Activated CD4-positive, alpha-beta memory T cell treated with anti-CD3 and anti-CD28 coated beads for 36 hours (primary cell): ENCODE measurements around the gene C10orf88. TPM values are rescaled to one million over a fixed set of nuclear protein-coding genes. Genes with fewer than 3 reads are reported as not detected.
"Not testable (repeated sequence)": the region's sequence is repeated elsewhere in the genome, so short reads cannot be mapped to it uniquely, and the experiment has no call there.

ENCODE experiments used
- CTCF ChIA-PET: fragments of 350-600 bp; sonication (Branson Sonifier 250); formaldehyde crosslinking; loops from one replicate; lab custom pipeline; 2021; ENCODE audit warnings: antibody characterized with exemption, inconsistent platforms; lab: Charles Lee
- POLR2A ChIA-PET: fragments of 350-600 bp; sonication (Branson Sonifier 250); formaldehyde crosslinking; loops from one replicate; lab custom pipeline; 2021; ENCODE audit warnings: antibody characterized with exemption; lab: Charles Lee
- DNase-seq: peaks from one replicate; pipeline ENCODE4 v3.0.0-alpha.2; 2020
- H3K27ac Mint-ChIP-seq: one replicate; pipeline ENCODE4 v1.8.0; 2021; ENCODE audit warnings: mixed read lengths
- H3K27me3 Mint-ChIP-seq: one replicate; pipeline ENCODE4 v1.8.0; 2021; ENCODE audit warnings: mixed read lengths
- H3K36me3 Mint-ChIP-seq: one replicate; pipeline ENCODE4 v1.8.0; 2021; ENCODE audit warnings: mixed read lengths
- H3K4me1 Mint-ChIP-seq: one replicate; pipeline ENCODE4 v1.8.0; 2021; ENCODE audit warnings: low read depth, mixed read lengths
- H3K4me3 Mint-ChIP-seq: one replicate; pipeline ENCODE4 v1.8.0; 2021; ENCODE audit warnings: mild to moderate bottlenecking, mixed read lengths
- H3K9me3 Mint-ChIP-seq: one replicate; pipeline ENCODE4 v1.8.0; 2021; ENCODE audit warnings: mixed read lengths
- intact Hi-C: fragments of 100-400 bp; cut with micrococcal nuclease; formaldehyde crosslinking; loops from one replicate; pipeline ENCODE4 v1.15.1; 2023
- total RNA-seq, 2 experiments: library from RNA; stranded (reverse); gene quantifications; one replicate each; pipeline ENCODE4 v1.2.3, GENCODE V29; 2021

Gene C10orf88
- total RNA-seq, 2 experiments from 2014 or later: 8.3 to 9.2 TPM

DNA sequence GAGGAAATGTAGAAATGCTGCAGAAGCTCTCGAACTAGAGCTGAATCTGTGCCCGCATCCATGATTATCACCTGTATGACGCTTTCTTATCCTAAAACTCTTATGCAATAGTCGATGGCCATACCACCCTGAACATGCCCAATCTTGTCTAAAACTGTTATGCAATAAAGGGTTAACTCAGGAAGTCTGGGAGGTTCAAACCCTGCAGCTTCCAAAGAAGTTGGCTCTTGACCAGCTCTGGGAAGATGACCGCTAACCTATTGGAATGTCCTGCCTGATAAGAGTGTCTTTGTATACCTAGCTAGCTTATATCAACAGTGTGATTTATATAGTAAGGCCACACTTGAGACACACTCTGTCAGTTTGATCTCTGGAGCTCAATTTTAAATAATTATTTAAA lies 3.4 kb upstream of the C10orf88 start:
- POLR2A ChIA-PET: no interaction called here
- no peak for DNase-seq
- Mint-ChIP-seq H3K4me1 (peaks cover 25% of the 10 kb centered on the region), H3K9me3 (no peaks in the 10 kb centered on the region), H3K27ac (no peak overlapping the region), H3K4me3 (no peak overlapping the region), H3K36me3 (peaks cover 8% of the 10 kb centered on the region), H3K27me3 (peaks cover 7% of the 10 kb centered on the region)
- intact Hi-C loops: no loop called here
- CTCF ChIA-PET: interaction anchor here (1.4 kb wide), 1 partner anchor 22 kb away, joined by 10 read pairs; the partner anchor contains the start of gene PSTK

DNA sequence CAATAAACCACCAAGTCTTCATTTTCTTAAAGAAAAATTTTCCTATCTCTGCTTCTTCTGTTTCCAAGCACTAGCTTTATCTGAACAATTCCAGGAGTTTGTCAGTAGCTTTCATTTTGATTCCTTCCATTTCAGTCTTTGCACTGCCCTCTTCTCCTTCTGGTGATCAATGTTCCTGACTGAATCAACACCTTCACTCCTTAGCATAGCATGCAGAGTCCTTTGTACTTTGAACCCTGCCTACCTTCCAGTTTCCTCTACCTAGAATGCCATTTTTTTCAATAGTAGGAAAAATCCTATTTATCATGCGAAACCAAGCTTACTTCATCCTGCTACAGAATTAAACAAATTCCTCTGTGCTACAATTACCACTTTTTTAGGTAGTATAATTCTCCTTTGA lies 1.9 kb upstream of the C10orf88 start:
- no peak for DNase-seq
- peaks cover 12% of the 10 kb centered on the region for H3K36me3 Mint-ChIP-seq
- POLR2A ChIA-PET: no interaction called here
- H3K4me1 Mint-ChIP-seq: peaks cover 27% of the 10 kb centered on the region
- H3K27me3 Mint-ChIP-seq: peaks cover 1% of the 10 kb centered on the region
- H3K9me3 Mint-ChIP-seq: no peaks in the 10 kb centered on the region
- intact Hi-C loops: no loop called here
- H3K27ac Mint-ChIP-seq: no peak overlapping the region
- CTCF ChIA-PET: no interaction called here
- H3K4me3 Mint-ChIP-seq: no peak overlapping the region

DNA sequence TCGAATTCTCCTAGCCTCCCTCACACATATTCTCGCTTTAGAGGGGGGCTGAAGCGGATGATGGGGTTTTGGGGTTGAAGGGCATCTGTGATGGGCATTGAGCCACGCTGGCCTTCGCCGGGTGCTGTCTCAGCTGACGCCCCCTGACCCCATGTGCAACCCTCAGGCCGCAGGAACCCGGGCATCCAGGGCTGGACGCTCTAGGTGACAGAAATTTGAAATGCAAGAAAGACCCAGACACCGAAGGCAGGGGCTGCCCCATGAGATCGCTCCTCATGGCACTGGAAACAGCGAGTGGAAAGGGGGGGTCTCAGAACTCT lies 664 bp upstream of the C10orf88 start:
- Mint-ChIP-seq H3K27me3 (peaks cover 1% of the 10 kb centered on the region), H3K4me1 (peaks cover 30% of the 10 kb centered on the region), H3K36me3 (peaks cover 18% of the 10 kb centered on the region), H3K9me3 (no peaks in the 10 kb centered on the region), H3K4me3 (peak overlapping the region; percentile 82), H3K27ac (no peak overlapping the region)
- no peak for DNase-seq
- intact Hi-C loops: loop anchor here (1.0 to 5.0 kb wide), 4 partner anchors 26 to 198 kb away; partner anchors contain the start of genes BUB3, FAM24B, IKZF5 and PSTK
- ChIA-PET POLR2A (interaction anchor here (0.6 to 1.2 kb wide), 3 partner anchors 26 to 75 kb away, joined by 3 to 8 read pairs (median 4); partner anchors contain the start of gene PSTK), CTCF (interaction anchor here (1.7 to 2.0 kb wide), 2 partner anchors 25 to 28 kb away, joined by 5 to 14 read pairs; partner anchors contain the start of gene PSTK)

DNA sequence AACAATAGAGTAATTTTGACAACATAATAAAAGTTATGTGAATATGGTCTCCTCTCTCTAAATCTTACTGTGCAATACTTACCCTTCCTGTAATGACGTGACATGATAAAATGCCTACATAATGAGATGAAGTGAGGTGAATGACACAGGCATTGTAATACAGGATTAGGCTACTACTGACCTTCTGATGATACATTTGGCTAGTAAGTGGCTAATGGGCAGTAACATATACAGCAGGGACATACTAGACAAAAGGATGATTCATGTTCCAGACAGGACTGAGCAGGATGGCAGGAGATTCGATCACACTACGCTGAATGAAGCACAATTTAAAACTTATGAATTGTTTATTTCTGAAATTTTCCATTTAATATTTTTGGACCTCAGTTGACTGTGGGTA lies 4.7 kb downstream of the C10orf88 start:
- ChIA-PET POLR2A (no interaction called here), CTCF (no interaction called here)
- intact Hi-C loops: no loop called here
- Mint-ChIP-seq H3K9me3 (no peaks in the 10 kb centered on the region), H3K27me3 (peaks cover 1% of the 10 kb centered on the region), H3K4me3 (no peak overlapping the region), H3K4me1 (peaks cover 21% of the 10 kb centered on the region), H3K27ac (no peak overlapping the region), H3K36me3 (peaks cover 42% of the 10 kb centered on the region)
- DNase-seq: no peak

DNA sequence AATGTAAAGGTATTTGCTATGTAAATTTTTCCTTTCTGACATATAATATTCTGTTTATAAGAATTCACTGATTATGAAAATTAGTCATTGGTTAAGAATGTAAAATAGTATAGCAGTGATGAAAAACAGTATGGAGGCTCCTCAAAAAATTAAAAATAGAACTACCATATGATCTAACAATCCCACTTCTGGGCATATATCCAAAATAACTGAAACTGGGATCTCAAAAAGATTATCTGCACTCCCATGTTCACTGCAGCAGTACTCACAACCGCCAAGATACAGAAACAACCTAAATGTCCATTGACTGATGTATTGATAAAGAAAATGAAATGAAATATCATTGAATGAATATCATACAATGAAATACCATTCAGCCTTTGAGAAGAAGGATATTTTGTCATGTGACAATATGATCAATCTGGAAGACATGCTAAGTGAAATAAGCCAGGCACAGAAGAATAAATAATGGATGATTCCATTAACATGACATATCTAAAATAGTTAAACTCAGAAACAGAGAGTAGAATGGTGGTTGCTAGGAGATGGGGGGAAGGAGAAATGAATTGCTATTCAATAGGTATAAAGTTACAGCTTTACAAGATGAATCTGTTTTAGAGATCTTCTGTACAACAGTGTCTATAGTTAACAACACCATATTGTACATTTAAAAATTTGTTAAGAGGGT lies 14.0 kb downstream of the C10orf88 start:
- Mint-ChIP-seq H3K27me3 (no peaks in the 10 kb centered on the region), H3K4me3 (no peak overlapping the region), H3K9me3 (no peaks in the 10 kb centered on the region), H3K36me3 (peaks cover 29% of the 10 kb centered on the region), H3K27ac (no peak overlapping the region), H3K4me1 (peaks cover 2% of the 10 kb centered on the region)
- ChIA-PET POLR2A (no interaction called here), CTCF (no interaction called here)
- intact Hi-C loops: no loop called here
- DNase-seq: no peak

DNA sequence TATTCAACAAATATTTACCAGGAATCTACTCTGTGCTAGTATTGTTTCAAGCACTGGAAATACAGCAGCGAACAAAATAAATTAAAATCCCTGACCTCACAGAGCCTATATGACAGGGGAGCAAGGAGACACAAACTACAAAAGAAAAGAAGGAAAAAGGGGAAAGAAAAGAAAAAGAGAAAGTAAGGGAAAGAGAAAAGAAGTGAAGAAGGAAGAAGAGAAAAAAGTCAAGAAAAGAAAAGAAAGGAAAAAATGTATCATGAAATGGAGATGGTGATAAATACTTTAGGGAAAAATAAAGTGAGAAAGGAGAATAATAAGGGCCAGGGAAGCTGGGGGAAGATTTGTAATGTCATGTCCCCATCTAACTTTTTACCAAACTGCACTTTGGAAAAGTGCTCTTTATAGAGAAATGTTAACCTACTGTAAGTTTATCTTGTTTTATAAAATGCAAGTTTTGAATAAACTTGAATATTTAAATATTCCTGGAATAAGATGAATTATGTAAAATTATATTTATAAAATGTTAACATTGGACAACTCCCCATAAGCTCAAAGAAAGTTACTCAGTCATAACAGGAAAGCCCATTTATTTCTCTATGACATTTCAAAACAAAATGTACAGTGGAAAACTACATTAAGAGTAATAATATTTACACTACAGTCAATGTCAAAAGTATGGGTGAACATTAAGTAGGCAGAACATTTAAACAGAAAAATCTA lies 14.7 kb downstream of the C10orf88 start:
- H3K4me1 Mint-ChIP-seq: peaks cover 2% of the 10 kb centered on the region
- peaks cover 32% of the 10 kb centered on the region for H3K36me3 Mint-ChIP-seq
- no peak overlapping the region for H3K4me3 Mint-ChIP-seq
- ChIA-PET POLR2A (no interaction called here), CTCF (no interaction called here)
- H3K9me3 Mint-ChIP-seq: no peaks in the 10 kb centered on the region
- H3K27ac Mint-ChIP-seq: no peak overlapping the region
- intact Hi-C loops: no loop called here
- DNase-seq: no peak
- H3K27me3 Mint-ChIP-seq: no peaks in the 10 kb centered on the region

DNA sequence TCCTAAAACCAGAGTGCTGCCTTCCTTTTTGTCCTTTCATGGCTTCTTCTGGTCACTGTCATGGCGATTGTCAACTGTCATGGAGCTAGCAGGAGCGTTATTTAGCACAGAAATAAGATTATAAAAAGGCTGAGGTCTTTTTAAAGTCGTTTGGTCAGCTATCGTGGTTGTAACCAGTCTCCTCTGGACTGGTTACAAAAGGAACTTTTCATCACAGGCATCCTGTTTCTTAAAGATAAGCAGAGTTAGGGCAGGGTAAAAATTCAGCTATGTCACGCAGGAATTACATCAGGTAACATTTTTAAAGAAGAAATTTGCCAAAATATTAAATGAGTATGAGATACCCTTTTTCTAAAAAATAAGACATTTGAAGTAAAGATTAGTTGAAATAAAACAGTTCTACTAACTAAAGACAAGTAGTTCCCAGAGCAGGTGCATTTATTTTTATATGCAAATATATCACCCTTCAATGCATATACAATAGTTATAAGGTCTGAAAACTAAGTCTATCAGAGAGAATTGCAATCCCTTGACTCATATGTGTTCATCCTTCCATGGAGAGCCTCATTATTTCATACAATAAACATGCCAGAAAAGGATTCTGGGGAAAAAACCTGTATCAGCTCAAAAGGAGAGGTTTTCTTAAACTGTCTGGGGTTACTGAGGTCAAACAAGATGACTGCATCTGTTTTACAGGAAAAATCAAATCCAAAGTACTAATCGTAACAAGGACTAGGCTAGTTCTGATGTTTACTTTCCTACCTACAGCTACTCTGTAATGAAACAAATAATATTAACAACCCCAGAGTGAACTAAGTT lies 22.7 kb downstream of the C10orf88 start:
- Mint-ChIP-seq H3K4me1 (no peaks in the 10 kb centered on the region), H3K27ac (no peak overlapping the region), H3K36me3 (peaks cover 14% of the 10 kb centered on the region), H3K4me3 (no peak overlapping the region), H3K9me3 (no peaks in the 10 kb centered on the region), H3K27me3 (no peaks in the 10 kb centered on the region)
- DNase-seq: no peak
- ChIA-PET POLR2A (no interaction called here), CTCF (no interaction called here)
- intact Hi-C loops: no loop called here

DNA sequence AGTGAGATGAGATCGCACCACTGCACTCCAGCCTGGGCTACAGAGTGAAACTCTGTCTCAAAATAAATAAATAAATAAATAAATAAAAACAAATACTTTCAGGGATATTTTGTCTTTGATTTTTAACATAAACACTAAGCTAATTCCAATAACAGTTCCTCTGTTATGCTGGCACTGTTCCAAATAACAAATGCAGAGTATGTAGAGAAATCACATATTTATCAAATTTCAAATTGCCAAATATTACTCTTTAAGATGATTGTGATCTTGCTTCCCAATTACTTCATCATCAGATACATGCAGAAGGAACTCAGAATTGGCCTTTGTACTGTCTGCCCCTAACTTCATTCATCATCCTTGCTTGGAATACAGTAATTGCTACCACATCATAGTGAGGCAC lies 23.9 kb downstream of the C10orf88 start:
- Mint-ChIP-seq H3K36me3 (peaks cover 10% of the 10 kb centered on the region), H3K4me3 (no peak overlapping the region), H3K27ac (no peak overlapping the region), H3K27me3 (no peaks in the 10 kb centered on the region), H3K4me1 (no peaks in the 10 kb centered on the region), H3K9me3 (no peaks in the 10 kb centered on the region)
- no peak for DNase-seq
- CTCF ChIA-PET: no interaction called here
- intact Hi-C loops: no loop called here
- POLR2A ChIA-PET: no interaction called here

DNA sequence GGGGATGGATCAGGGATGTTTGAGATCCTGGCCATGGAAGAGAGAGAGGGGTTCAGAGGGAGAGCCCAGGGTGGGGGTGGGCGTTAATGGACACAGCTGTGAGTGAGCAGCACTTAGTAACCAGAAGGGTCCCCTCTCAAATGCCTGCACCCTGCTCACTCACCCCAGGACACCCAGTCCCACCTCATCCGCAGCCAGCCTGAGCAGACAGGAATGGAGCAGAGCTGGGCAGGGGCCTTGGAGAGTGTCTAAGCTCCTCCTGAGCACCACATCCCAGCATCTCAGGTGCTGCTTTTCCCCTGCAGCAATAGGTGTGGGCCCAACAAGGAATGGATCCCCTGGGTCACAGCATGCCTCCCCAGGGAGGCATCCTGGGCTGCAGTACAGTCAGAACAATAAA lies 38.3 kb downstream of the C10orf88 start:
- Mint-ChIP-seq H3K4me1 (no peaks in the 10 kb centered on the region), H3K4me3 (no peak overlapping the region), H3K36me3 (peaks cover 4% of the 10 kb centered on the region), H3K27me3 (peaks cover 5% of the 10 kb centered on the region), H3K9me3 (no peaks in the 10 kb centered on the region), H3K27ac (no peak overlapping the region)
- intact Hi-C loops: no loop called here
- POLR2A ChIA-PET: no interaction called here
- DNase-seq: no peak
- CTCF ChIA-PET: no interaction called here

DNA sequence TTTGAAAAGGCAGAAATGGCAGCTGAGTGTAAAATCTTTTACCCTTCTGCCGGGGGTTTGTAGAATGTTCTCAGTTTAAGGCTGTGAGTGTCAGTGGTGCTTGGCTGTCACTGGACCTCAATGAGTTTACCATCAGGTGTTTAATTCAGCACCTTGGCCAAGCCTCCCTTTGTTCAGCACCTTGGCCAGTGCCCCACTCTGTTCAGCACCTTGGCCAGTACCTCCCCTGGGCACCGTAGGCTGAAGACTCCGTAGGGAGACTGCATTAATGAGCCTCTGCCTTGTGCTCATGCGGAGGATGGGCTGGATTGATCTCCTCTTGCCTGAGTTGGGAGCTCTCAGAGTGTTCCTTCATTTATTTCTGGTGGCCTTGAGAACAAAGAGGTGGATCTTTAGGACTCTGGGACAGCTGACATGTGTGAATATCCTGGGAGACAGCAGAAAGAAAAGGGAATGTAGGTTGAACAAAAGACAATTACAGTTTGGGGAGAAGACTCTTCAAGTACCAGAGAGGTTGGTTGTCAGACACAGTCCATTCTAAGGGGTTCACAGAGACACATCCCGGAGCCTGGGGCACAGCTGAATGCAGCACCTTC lies 42.0 kb downstream of the C10orf88 start:
- ChIA-PET POLR2A (no interaction called here), CTCF (interaction anchor here (1.3 kb wide), 1 partner anchor 68 kb away, joined by 3 read pairs; the partner anchor contains the start of gene PSTK)
- Mint-ChIP-seq H3K27me3 (peaks cover 7% of the 10 kb centered on the region), H3K9me3 (no peaks in the 10 kb centered on the region), H3K36me3 (no peaks in the 10 kb centered on the region), H3K27ac (no peak overlapping the region), H3K4me3 (no peak overlapping the region), H3K4me1 (no peaks in the 10 kb centered on the region)
- intact Hi-C loops: no loop called here
- peak; percentile 73 for DNase-seq

DNA sequence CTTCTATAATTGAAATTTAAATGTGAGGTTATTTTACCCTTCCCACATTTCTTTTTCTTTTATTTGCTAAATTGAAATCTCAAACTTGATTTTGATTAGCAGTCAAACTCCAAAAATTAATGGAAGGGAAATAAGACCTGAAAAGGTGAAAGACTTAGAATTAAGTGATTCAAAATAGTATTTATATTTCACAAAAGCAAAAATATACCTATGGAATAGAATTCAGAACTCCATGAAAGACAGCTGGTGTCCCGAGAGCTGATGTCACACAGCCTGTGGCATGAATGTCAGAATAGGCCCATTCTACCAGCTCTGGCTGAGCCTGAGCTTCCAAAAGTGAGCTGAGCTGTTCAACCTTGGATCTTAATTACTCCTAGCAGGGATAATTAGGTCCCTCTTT lies 43.7 kb downstream of the C10orf88 start, which contains the start of gene FAM24A:
Gene FAM24A, plus strand, starts transcription at position 301 of the 400 bp plus-strand sequence. CDS start 1,025 bp downstream, outside the sequence.
- H3K4me1 Mint-ChIP-seq: no peaks in the 10 kb centered on the region
- CTCF ChIA-PET: no interaction called here

DNA sequence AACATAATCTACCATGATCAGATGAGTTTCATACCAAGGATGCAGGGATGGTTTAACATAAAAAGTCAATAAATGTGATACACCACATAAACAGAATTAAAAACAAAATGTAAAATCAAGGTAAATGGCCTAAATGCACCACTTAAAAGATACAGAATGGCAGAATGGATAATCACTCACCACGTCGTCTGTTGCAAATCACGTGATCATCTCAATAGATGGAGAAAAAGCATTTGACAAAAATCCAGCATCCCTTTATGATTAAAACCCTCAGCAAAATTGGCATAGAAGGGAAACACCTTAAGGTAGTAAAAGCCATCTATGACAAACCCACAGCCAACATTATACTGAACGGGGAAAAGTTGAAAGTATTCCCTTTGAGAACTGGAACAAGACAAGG lies 50.2 kb downstream of the C10orf88 start:
- H3K36me3 Mint-ChIP-seq, intact Hi-C loops, H3K27ac Mint-ChIP-seq, H3K4me3 Mint-ChIP-seq, DNase-seq, POLR2A ChIA-PET, H3K4me1 Mint-ChIP-seq, CTCF ChIA-PET: not testable (repeated sequence)
- peaks cover 32% of the 10 kb centered on the region for H3K27me3 Mint-ChIP-seq
- H3K9me3 Mint-ChIP-seq: peaks cover 15% of the 10 kb centered on the region

More for the DNA sequence above, 43.7 kb downstream of the C10orf88 start, which contains the start of gene FAM24A:
- Mint-ChIP-seq H3K27me3 (peaks cover 8% of the 10 kb centered on the region), H3K9me3 (no peaks in the 10 kb centered on the region), H3K27ac (no peak within 1 kb of the TSS), H3K36me3 (no peaks in the 10 kb centered on the region), H3K4me3 (no peak within 1 kb of the TSS)
- intact Hi-C loops: no loop called here
- no peak for DNase-seq
- POLR2A ChIA-PET: no interaction called here
